Measurements from ENCODE around the gene ACSF2. TPM values are rescaled to one million over a fixed set of nuclear protein-coding genes. Genes with fewer than 3 reads are reported as not detected.

ACSF2 gene
- 42.5 and 52.1 TPM in 2 replicates for polyA plus RNA-seq (2011; rRNA removed)
- polyA minus RNA-seq (2011; rRNA and poly(A)+ RNA removed), result 54.1 and 55.0 TPM in 2 replicates

DNA sequence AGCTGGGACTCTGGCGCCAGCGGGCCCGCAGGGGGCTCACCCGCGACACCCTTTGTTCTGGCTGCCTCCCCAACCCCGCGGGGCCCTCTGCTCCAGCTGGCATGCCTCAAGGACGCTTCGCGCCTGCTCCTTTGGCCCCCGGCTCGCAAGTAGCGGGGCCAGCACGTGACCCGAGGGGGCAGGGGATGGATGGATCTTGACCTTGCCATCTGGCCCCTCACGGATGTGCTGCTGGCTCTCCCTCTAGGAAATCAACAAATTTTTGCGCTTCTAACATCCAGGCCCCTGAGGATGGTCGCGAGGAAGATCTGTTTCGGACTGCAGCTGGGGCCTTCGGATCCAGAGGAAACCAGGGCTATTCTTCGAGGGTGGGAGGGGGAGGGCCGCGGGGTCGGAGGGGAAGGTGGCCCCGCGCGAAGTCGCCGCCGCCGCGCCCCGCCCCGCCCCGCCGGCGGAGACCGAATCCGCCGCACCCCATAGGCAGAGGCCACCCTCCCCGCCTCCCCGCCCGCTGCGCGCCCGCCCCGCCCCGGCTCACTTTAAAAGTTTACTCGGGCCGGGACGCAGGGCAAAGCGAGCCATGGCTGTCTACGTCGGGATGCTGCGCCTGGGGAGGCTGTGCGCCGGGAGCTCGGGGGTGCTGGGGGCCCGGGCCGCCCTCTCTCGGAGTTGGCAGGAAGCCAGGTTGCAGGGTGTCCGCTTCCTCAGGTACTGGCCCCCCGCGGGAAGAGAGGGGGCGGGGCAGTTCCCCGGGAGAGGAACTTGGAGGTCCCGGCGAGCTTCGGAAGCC is at the start of gene ACSF2:
ACSF2 (plus strand) TSS at position 537 of the 790 bp plus-strand sequence; CDS start at position 581, 44 bp downstream.
- Histone ChIP-seq H3K9me3 (ENCODE audit: control insufficient read depth, insufficient read depth, low read length) (no peaks in the 10 kb centered on the region; the same call in 1 of the 2 replicates), H3K27ac (ENCODE audit: low read depth, low read length) (peak within 1 kb of the TSS; percentile 68), H3K27me3 (ENCODE audit: control insufficient read depth, insufficient read depth, low read length) (no peaks in the 10 kb centered on the region), H3K4me3 (ENCODE audit: low read depth, low read length) (peak within 1 kb of the TSS; percentile 73)
- ChIA-PET POLR2A (interaction anchor here (1.0 to 1.8 kb wide), 3 partner anchors 10 to 137 kb away, joined by 3 to 13 read pairs (median 3); partner anchors contain the start of gene LRRC59), CTCF (interaction anchor here (0.5 to 2.0 kb wide), 5 partner anchors 11 to 352 kb away, joined by 3 to 10 read pairs (median 7); partner anchors contain the start of gene LRRC59)
- no peak for TF ChIP-seq CTCF (IDR thresholded peaks at IDR 0.05; ENCODE audit: low read depth, low read length)
- DNase-seq (ENCODE audit: low read depth, low spot score), result no peak

GRCh38 chr17:50379351-50380132 is 46.5 kb upstream of the ACSF2 start:
- Histone ChIP-seq H3K9me3 (ENCODE audit: control insufficient read depth, insufficient read depth, low read length) (no peaks in the 10 kb centered on the region), H3K27ac (ENCODE audit: low read depth, low read length) (no peak overlapping the region), H3K27me3 (ENCODE audit: control insufficient read depth, insufficient read depth, low read length) (no peaks in the 10 kb centered on the region), H3K4me3 (ENCODE audit: low read depth, low read length) (no peak overlapping the region)
- CTCF ChIA-PET, result interaction anchor here (0.6 to 1.0 kb wide), 3 partner anchors 18 to 99 kb away, joined by 3 to 5 read pairs (median 3); partner anchors contain the start of gene LRRC59
- DNase-seq (ENCODE audit: low read depth, low spot score), result no peak
- POLR2A ChIA-PET, result interaction anchor here (1.2 kb wide), 1 partner anchor 16 kb away, joined by 5 read pairs; no protein-coding TSS in a partner anchor
- TF ChIP-seq CTCF (IDR thresholded peaks at IDR 0.05; ENCODE audit: low read depth, low read length), result no peak

DNA sequence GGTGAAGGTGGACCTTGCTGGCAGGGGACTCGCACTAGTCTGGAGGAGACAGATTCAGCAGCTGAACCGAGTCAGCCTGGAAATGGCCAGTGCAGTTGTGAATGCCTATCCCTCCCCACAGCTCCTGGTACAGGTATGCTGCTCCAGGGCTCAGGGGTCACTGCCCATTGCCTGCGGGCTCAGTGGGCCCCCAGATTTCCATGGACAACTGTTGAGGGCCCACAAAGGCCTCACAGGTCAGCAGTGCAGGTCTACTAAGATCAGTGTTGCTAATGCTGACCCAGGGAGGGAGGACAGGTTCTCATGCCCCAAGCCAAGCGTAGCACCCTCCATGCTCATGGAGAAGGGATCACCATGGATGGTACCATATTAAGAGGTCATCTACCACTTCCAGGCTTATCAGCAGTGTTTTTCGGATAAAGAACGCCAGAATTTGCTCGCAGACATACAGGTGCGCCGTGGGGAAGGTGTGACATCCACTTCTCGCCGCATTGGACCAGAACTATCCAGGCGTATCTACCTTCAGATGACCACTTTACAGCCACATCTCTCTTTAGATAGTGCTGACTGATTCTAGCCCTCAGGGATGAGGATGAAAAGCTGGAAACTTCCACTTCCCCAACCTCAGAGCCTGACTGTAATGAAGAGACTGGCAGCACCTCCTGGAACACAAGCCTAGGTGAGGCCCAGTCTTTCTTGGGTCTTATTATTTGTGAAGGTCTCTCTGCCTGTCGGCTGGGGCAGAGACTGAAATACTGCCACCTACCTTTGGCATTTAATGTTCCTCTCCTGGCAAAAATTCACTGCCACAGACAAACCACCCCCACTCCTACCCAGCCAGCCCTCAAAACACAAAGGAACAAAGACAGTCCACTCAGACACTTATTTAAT is 45.4 kb upstream of the ACSF2 start:
- ChIA-PET CTCF (interaction anchor here (0.7 to 2.1 kb wide), 4 partner anchors 16 to 19 kb away, joined by 3 to 9 read pairs (median 4); partner anchors contain the start of gene LRRC59), POLR2A (interaction anchor here (0.7 to 1.6 kb wide), 3 partner anchors 9 to 176 kb away, joined by 3 to 10 read pairs (median 5); no protein-coding TSS in a partner anchor)
- no peak for TF ChIP-seq CTCF (IDR thresholded peaks at IDR 0.05; ENCODE audit: low read depth, low read length)
- Histone ChIP-seq H3K9me3 (ENCODE audit: control insufficient read depth, insufficient read depth, low read length) (no peaks in the 10 kb centered on the region), H3K27ac (ENCODE audit: low read depth, low read length) (no peak overlapping the region), H3K4me3 (ENCODE audit: low read depth, low read length) (no peak overlapping the region), H3K27me3 (ENCODE audit: control insufficient read depth, insufficient read depth, low read length) (no peaks in the 10 kb centered on the region)
- no peak for DNase-seq (ENCODE audit: low read depth, low spot score)

DNA sequence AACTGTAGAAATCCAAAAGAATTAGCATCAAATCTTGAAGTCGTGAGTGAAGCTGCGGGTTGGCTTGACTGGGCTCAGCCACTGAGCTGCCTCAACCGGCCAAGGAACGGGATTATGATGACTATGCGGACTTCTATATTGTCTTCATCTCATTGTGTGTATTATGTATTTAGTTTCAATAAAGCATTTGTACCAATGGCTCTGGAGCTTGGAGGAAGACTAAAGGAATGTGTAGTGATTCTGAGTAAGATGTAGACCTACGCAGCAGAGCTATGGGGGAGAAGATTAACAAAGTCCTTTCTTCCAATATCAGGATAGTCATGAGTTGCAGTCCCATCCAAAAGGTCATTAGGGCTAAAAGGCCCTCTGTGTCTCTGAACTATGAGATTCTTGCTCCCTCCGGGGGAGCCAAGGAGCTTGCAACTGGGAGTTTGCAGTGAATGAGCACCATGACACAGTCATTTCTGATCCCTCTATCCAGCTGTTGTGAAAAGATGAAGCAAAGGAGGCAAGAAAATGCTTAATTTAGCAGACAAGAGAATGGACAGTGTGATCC is 44.7 kb upstream of the ACSF2 start:
- no peak for TF ChIP-seq CTCF (IDR thresholded peaks at IDR 0.05; ENCODE audit: low read depth, low read length)
- H3K27ac ChIP-seq (ENCODE audit: low read depth, low read length), result no peak overlapping the region
- H3K9me3 ChIP-seq (ENCODE audit: control insufficient read depth, insufficient read depth, low read length), result no peaks in the 10 kb centered on the region
- no peak for DNase-seq (ENCODE audit: low read depth, low spot score)
- ChIA-PET POLR2A (interaction anchor here (0.8 to 1.6 kb wide), 2 partner anchors 9 to 16 kb away, joined by 4 to 10 read pairs; partner anchors contain the start of gene LRRC59), CTCF (interaction anchor here (0.9 to 2.1 kb wide), 2 partner anchors 16 to 20 kb away, joined by 3 to 9 read pairs; partner anchors contain the start of gene LRRC59)
- no peak overlapping the region for H3K4me3 ChIP-seq (ENCODE audit: low read depth, low read length)
- H3K27me3 ChIP-seq (ENCODE audit: control insufficient read depth, insufficient read depth, low read length), result no peaks in the 10 kb centered on the region

Measured in AG04450 (cell line).